Erythroblast (primary cell): ENCODE data around the gene GCNT2.
"Not testable (repeated sequence)": the region's sequence is repeated elsewhere in the genome, so short reads cannot be mapped to it uniquely, and the experiment has no call there.

Experiments used
- DNase-seq, 2 experiments: peaks; one replicate each; lab custom pipeline; 2025; lab: John Stamatoyannopoulos, UW
- GATA1 ChIP-seq: IDR thresholded peaks from 2 replicates; pipeline ENCODE4 v1.6.1; 2011; ENCODE audit warnings: low read depth, mild to moderate bottlenecking, control low read depth, low read length, moderate library complexity
- POLR2A ChIP-seq: IDR thresholded peaks from 2 replicates; pipeline ENCODE4 v1.6.1; 2011; ENCODE audit warnings: mild to moderate bottlenecking, low read length

Gene GCNT2

DNA sequence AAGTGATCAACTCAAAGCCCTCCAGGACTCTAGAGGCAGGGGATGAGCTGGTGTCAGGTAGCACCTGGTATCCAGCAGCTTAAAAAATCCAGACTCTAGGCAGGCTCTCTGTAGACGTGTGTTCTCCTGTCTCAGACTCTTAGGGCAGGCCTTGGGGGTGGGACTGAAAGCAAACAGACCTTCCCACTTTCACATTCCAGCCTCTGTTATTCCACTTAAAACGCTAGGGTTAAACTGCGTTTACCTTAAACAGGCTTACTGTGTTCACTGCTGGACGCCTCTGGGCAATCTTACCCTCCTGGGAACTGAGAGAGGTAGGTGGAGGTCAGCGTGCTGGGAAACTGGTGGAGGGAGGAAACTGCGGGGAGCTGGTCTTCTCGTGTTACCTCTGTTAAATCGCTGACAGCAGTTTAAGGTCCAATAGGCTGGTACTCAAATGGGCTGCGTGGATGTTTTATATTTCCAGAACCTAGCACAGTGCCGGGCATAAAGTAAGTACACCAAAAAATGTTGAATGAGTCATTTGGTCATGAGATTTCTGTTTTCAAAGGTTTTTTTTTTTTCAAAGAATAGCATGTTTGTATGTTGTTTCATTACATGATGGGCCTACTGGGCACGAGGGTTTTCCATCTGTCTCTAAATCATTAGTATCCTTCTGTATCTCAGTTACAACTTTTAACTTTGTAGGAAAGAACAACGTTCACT is at the start of gene GCNT2:
TSS of gene GCNT2 (plus strand) at position 248 of the 705 bp plus-strand sequence. CDS start 7,561 bp downstream, outside the sequence.
- TF ChIP-seq POLR2A (peak; percentile 34), GATA1 (no peak)
- DNase-seq = peak; percentile 33 to 49

DNA sequence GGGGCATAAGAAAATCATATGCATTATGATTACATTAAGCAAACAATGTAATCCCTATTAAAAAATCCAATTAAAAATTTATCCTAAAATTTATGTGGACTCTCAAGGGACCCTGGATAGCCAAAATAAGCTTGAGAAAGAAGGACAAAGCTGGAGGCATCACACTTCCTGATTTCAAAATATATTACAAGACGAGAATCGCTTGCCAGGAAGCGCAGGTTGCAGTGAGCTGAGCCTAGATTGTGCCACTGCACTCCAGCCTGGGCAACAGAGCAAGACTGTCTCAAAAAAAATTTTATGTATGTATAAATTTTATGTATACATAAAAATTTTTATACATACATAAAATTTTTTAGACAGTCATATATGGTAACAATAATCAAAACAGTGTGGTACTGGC is 48.5 kb upstream of the GCNT2 start:
- DNase-seq = no peak
- TF ChIP-seq POLR2A (no peak), GATA1 (no peak)

DNA sequence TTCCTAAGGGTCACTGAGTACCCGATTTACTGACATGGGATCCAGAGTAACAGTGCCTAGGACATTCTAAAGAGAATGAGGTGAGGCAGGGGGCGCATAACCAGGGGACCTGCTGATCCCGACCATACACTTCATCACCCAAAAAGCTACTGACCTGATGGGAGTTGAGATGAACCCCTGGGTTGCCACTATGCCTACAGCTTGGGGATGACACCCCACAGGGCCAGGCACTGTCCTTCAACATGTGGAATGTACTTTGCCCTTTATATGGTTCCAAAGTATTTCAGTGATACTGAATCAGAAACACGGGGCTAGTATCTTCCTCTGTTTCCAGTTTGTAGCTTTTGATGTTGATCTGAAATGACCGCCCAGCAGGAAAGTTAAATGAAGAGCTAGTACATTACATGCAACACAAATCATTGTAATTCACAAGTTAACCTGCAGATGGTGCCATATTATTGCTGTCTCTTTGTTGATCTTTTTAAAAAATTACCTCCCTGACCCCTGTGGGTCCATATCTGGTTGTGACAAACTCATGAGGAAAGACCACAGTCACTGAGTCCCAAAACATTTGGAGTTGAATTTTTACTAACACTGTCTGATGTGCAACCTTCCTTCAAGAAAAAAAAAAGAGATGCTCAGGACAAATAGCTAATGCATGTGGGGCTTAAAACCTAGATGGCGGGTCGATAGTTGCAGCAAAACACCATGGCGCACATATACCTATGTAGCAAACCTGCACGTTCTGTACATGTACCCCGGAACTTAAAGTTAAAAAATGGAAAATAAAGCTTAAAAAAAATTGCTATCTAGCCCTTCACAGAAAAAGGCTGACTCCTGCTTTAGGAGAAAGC is 42.7 kb upstream of the GCNT2 start:
- peak; percentile 55 to 68 for DNase-seq
- no peak for TF ChIP-seq POLR2A

DNA sequence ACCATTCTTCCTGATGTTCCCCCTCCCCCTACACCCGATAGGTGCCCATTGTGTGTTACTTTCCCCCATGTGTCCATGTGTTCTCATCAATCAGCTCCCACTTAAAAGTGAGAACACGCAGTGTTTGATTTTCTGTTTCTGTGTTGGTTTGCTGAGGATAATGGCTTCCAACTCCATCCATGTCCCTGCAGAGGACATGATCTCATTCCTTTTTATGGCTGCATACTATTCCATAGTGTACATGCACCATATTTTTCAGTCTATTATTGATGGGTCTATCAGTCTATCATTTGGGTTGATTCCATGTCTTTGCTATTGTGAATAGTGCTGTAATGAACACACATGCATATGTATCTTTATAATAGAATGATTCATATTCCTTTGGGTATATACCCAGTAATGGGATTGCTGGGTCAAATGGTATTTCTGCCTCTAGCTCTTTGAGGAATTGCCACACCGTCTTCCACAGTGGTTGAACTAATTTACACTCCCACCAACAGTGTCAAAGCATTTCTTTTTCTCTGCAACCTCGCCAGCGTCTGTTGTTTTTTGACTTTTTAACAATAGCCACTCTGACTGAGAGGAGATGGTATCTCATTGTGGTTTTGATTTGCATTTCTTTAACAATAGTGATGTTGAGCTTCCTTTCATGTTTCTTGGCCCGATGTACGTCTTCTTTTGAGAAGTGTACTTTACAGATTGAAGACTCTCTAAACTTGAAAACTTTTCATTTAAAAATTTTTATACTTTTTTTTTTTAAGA is 41.0 kb upstream of the GCNT2 start:
- no peak for DNase-seq
- TF ChIP-seq GATA1 (no peak), POLR2A (no peak)

DNA sequence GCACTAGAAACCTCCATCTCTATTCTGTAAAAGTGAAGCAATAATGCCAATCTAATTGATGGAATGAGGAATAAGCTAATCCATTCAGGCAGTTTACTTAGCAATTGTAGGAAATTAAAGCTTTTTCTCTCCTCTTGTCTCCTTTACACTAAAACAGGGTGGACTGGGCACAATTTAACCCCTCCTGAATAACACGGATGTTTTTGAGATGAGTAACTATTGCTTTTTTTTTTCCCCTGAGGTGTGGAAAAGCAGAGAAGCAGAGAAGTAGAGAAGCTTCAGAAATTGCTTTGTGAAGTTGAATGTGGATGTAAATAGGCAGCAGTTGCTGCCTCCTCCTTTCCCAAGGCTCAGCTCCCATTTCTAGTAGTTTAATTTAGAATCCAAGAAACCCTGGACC is 40.0 kb upstream of the GCNT2 start:
- DNase-seq = no peak
- TF ChIP-seq GATA1 (no peak), POLR2A (no peak)

DNA sequence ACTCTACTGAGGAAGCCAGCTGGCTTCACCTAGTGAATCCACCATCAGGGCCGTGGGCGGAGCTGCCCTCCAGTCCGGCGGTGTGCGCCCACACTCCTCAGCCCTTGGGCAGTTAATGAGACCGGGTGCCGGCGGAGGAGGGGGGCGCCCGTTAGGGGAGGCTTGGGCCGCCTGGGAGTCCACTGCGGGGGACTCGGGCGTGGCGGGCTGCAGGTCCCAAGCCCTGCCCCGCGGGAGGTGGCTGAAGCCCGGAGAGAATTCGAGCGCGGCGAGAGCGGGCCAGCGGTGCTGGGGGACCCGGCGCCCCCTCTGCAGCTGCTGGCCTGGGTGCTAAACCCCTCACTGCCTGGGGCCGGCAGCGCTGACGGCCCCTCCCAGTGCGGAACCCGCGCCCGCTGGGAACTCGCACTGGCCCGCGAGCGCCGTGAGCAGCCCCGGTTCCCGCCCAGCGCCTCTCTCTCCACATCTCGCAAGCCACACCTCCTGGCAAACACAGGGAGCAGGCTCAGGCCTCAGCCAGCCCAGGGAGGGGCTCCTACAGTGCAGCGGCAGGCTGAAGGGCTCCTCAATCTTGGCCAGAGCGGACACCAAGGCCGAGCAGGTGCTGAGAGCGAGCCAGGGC is 38.4 kb upstream of the GCNT2 start:
- TF ChIP-seq GATA1 = no peak
- no peak for TF ChIP-seq POLR2A
- DNase-seq = no peak

DNA sequence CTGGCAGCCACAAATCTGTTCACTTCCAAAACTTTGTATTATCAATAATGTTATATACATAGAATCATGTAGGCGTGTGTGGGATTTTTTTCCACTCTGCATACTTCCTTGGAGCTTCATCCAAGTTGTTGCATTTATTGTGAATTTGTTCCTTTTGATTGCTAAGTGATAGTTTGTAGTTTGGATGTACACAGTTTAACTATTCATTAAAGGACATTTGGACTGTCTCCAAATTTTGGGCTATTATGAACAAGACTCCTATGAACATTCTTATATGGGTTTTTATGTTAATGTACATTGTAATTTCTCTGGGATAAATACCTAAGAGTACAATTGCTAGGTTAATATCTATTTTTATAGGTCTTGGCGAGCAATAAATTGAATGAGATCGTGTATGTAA is 36.2 kb upstream of the GCNT2 start:
- TF ChIP-seq GATA1 (no peak), POLR2A (no peak)
- DNase-seq = no peak

DNA sequence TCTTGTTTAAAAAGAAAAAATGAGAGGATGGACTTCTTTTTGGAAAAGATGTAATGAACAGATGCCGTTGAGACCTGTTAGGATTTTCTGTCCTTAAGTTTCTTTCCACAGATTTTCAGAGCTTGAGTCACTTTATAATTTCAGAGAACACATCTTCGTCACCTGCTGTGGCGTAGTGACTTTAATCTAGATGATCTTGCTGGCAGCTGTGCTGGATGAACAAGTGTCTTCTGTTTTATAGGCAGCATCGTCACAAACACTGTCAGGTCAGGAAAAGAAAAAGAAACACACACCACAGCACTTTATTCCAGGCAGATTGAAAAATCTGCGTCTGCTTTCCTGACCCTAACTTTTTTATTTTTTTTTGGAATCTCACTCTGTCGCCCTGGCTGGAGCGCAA is 35.7 kb upstream of the GCNT2 start:
- no peak for TF ChIP-seq POLR2A
- no peak for TF ChIP-seq GATA1
- no peak for DNase-seq

DNA sequence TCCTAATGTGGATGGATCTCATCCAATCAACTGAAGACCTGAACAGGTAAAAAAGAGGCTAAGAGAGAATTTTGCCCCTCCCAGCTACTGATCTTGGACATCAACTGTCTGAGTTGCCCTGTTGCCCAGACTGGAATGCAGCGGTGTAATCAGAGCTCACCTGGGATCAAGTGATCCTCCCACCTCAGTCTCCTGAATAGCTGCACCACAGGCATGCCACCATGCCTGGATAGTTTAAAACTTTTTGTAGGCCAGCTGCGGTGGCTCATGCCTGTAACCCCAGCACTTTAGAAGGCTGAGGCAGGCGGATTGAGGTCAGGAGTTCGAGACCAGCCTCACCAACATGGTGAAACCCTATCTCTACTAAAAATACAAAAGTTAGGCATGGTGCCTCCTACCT is 34.9 kb upstream of the GCNT2 start:
- TF ChIP-seq POLR2A (no peak), GATA1 (no peak)

DNA sequence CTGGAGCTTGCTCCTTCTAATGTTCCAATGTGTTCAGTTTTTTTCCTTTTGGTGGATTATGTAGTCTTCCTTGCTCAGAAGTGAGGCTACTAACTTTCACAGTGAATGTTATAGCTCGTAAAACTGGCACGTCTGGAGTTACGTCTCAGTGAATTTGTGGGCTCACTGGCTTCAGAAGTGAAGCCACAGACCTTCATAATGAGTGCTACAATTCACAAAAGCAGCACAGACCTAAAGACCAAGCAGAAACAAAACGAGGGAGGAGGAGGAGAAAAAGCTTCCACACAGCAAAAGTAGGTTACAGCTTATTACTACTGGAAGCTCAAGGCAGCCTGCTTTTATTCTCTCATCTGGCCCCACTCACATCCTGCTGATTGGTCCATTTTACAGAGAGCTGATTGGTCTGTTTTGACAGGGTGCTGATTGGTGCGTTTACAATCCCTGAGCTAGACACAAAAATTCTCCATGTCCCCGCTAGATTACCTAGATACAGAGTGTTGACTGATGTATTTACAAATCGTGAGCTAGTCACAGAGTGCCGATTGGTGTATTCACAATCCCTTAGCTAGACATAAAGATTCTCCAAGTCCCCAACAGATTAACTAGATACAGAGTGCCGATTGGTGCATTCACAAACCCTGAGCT is 34.1 kb upstream of the GCNT2 start:
- DNase-seq = not testable (repeated sequence)

More for the DNA sequence above, 34.9 kb upstream of the GCNT2 start:
- DNase-seq = no peak

DNA sequence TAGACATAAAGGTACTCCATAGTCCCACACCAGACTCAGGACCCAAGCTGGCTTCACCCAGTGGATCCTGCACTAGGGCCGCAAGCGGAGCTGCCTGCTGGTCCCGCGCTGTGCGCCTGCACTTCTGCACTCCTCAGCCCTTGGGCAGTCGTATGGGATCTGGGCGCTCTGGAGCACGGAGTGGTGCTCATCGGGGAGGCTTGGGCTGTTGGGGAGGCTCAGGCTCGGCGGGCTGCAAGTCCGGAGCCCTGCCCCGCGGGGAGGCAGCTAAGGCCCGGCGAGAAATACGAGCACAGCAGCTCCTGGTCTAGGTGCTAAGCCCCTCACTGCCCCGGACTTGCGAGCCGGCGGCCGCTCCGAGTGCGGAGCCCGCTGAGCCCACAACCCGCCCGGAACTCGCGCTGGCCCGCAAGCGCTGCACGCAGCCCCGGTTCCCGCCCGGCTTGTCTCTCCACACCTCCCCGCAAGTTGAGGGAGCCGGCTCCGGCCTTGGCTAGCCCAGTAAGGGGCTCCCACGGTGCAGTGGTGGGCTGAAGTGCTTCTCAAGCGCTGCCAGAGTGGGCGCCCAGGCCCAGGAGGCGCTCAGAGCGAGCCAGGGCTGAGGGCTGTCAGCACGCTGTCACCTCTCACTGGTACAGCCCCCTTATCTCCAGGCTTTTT is 33.4 kb upstream of the GCNT2 start:
- DNase-seq = no peak
- no peak for TF ChIP-seq GATA1

DNA sequence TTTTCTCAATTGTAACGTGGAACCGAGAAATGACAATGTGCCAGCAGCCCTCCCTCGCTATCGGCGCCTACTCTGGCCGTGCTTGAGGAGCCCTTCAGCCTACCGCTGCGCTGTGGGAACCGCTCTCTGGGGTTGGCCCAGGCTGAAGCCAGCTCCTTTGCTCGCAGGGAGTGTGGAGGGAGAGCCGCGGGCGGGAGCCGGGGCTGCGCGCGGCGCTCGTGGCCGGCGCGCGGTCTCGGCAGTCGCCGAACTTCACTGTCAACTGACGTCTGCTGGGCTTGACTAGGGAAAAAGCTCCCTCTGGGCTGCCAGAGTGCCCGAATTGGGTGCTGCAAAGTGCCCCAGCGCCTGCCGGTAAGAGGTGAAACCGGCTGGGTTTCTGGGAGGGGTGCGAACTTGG is 29.7 kb upstream of the GCNT2 start:
- no peak for DNase-seq
- TF ChIP-seq POLR2A (no peak), GATA1 (no peak)

DNA sequence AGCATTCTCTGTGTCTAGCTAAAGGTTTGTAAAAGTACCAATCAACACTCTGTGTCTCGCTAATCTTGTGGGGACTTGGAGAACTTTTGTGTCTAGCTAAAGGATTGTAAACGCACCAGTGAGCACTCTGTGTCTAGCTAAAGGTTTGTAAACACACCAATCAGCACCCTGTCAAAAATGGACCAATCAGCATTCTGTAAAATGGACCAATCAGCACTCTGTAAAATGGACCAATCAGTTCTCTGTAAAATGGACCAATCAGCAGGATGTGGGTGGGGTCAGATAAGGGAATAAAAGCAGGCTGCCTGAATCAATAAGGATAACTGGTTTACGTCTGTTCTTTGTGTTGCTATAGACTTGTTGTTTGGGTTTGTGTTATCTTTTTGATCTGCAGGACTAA is 29.2 kb upstream of the GCNT2 start:
- not testable (repeated sequence) for DNase-seq

DNA sequence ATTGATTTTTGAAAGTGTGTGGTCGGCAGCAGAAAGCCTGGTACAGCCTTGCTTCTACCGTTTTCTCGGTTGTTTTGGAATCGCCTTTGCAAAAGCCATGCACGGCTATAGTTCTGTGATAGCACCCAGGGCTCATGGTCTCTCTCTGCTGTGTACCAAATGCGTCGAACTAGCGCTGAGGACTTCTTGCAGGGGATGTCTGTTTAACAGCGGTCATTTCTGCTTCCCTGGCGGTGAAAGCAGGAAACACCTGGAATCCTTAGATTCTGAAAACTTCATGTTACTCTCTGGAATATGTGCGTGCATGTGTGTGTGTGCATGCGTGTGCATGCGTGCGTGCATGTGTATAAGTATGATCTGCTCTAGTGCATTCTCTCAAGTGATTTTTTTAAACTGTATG is 26.1 kb upstream of the GCNT2 start:
- no peak for TF ChIP-seq GATA1
- no peak for TF ChIP-seq POLR2A
- DNase-seq = no peak
